HG02840 (cell line): ENCODE data around the gene TEP1.
"Not testable (repeated sequence)": the region's sequence is repeated elsewhere in the genome, so short reads cannot be mapped to it uniquely, and the experiment has no call there.

Experiments
- ATAC-seq: cut with Tn5 transposase; IDR thresholded peaks from one replicate; pipeline ENCODE4 v1.9.1; 2021; ENCODE audit warnings: mild to moderate bottlenecking, moderate library complexity, moderate number of reproducible peaks; ENCODE audit not compliant: unreplicated experiment, low FRiP score

The TEP1 gene

DNA sequence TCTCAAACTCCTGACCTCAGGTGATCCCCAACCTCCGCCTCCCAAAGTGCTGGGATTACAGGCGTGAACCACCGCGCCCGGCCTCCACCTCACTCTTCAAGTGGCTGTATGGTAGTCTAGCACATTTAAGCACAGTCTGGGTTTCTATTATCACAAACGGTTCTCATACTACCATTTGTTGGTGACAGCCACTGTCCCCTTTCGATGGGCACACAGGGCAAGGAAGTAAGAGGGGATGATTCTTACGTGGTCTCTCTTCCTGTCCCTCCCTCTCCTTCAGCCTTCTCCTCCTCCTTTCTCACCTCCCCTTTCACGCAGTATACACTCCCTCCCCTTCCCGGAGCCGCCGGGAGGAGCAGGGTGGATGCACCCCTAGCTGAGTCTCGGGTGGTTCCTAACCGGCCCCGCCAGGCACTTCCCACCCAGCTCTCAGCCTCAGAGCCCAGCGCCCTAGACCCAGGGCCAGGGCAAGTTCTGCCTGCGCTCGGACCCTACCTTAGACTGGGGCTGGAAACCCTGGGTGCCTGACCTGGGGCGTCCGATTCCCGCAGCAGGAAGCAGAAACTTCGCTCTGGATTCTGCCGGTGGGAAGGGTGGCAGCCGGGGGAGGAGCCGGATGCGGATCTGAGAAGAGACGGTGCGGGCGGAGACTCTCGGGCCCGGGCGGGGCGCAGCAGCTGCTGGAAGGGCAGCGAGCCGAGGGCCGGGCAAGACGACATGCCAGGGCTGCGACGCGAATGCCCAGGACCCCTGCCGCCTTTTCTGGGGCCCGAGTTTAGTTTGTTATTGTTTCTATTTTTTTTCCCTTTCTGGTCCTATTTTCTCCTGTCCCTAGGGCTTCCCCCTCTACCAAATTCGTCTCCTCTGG, at the start of gene TEP1:
Gene TEP1 (minus strand): TSS at position 626 of the 868 bp plus-strand sequence. CDS start 5,062 bp downstream, outside the sequence.
- ATAC-seq: no peak

GRCh38 chr14:20461225-20462141, 48.2 kb upstream of the TEP1 start, which contains the start of gene PIP4P1:
TSS of gene PIP4P1 (minus strand) at chr14:20461434. CDS start at chr14:20461325, 109 bp downstream.
- ATAC-seq: peak; percentile 94

GRCh38 chr14:20460458-20461224, 47.3 kb upstream of the TEP1 start:
- peak; percentile 4 for ATAC-seq

- ATAC-seq: no peak
These were observed 44.9 kb upstream of the TEP1 start for GRCh38 chr14:20458031-20458789.

DNA sequence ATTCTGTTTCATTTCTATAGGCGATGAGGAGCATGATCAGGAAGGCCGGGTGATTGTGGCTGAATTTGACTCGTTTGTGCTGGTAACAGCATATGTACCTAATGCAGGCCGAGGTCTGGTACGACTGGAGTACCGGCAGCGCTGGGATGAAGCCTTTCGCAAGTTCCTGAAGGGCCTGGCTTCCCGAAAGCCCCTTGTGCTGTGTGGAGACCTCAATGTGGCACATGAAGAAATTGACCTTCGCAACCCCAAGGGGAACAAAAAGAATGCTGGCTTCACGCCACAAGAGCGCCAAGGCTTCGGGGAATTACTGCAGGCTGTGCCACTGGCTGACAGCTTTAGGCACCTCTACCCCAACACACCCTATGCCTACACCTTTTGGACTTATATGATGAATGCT, 43.7 kb upstream of the TEP1 start:
- ATAC-seq: no peak

DNA sequence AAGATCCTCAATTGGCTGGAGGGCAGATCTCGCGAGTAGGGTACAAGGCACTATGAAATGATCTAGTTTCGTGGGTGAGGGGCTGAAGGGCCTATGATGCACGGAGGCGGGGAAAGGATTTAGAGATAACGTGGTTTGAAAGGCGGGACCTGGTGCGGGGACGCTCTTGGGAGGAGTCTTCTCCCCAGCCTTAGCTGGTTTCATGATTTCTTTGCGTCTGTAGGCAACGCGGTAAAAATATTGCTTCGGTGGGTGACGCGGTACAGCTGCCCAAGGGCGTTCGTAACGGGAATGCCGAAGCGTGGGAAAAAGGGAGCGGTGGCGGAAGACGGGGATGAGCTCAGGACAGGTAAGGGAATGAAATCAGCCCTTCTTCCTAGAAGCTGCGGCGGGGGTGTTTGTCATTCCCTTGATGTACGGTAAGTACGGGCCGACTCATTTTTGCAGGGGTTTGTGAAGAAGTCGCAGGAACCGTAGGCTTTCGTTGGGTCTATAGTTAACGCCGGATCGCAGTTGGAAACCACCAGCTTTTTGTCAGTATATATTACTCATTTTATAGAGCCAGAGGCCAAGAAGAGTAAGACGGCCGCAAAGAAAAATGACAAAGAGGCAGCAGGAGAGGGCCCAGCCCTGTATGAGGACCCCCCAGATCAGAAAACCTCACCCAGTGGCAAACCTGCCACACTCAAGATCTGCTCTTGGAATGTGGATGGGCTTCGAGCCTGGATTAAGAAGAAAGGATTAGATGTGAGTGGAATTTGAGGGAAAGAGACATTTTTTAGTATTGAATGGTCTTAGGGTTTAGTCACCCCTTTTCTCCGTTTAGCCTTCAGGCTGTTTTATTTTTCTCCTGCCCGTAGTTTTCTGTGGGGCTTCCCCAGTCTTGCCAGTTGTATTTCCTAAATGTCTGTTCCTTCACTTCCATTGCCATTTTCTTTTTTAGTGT, 42.3 kb upstream of the TEP1 start:
- peak; percentile 24 for ATAC-seq

- peak; percentile 90 for ATAC-seq
These were observed 41.4 kb upstream of the TEP1 start, which contains the start of the genes APEX1 and OSGEP for GRCh38 chr14:20454516-20455354. TSS of gene APEX1 (plus strand) at chr14:20455226. CDS start at chr14:20455646, 420 bp downstream. TSS of gene OSGEP (minus strand) at chr14:20454812. CDS start at chr14:20454683, 129 bp downstream.

DNA sequence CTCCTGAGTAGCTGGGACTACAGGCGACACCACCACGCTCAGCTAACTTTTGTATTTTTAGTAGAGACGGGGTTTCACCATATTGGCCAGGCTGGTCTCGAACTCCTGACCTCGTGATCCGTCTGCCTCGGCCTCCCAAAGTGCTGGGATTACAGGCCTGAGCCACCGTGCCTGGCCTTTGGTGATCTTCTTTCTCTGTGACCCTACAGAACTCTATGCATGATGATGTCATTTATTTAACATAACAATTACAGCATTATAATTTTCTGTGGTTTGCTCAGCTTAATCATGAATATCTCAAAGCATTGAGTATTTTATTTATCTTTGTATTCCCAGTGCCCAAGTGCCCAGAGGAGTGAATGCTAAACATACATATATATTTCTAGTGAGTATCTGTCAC, 39.5 kb upstream of the TEP1 start:
- ATAC-seq: not testable (repeated sequence)

DNA sequence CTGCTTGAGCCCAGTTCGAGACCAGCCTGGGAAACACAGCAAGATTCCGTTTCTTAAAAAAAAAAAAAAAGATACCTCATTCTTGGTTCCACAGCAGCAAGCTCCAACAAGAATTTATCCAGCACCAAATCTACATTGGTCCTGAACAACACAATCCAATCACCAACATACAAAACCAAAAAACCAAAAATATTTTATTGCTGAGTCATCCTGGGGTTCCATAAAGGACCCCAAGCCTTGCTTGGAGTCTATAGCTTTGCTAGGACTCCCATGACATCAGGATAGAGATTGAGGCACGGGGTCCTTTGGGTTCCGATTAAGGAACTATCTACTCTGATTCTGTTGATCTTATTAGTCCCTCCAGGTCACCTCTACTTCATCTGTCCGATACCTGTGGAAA, 33.6 kb upstream of the TEP1 start:
- ATAC-seq: no peak

GRCh38 chr14:20443650-20444049, 30.3 kb upstream of the TEP1 start:
- not testable (repeated sequence) for ATAC-seq

DNA sequence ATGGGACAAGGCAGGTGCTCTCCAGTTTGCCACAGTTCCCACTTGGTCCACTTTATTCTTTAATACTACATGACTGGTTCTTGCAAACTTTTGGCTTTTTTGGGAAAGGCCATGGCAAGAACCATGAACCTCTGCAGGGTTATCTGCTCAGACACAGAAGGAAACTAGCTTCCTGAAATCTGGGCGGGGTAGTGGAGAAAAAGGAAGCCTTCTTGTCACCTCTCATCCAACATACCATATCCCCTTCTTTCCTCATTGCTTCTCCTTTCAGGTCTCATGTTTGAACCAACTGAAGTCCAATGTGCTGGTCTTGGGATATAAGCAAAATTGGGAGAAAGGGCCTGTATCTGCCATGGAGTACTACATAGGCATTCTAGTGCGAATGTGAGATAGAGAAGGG, 28.2 kb upstream of the TEP1 start:
- no peak for ATAC-seq

DNA sequence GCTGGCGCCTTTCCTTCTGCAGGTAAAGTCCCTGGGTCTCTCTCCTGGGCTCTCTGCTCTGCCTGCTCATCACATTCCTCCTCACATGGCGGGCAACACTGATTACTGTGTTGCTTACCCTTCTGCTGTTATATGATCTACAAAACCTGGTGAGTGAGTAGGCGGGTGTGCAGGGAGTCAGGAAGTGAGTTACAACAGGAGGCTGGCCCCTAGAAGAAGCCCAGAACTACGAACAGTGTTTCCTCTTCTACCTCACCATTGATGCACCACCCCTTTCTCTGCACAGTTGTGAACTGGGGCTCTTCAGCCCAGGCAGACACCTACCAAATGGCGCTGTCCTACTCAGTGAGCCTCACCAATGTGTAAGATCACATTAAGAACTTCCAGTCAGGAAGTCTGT, 27.6 kb upstream of the TEP1 start:
- ATAC-seq: no peak

- ATAC-seq: no peak
These were observed 27.2 kb upstream of the TEP1 start for GRCh38 chr14:20440465-20440864.

DNA sequence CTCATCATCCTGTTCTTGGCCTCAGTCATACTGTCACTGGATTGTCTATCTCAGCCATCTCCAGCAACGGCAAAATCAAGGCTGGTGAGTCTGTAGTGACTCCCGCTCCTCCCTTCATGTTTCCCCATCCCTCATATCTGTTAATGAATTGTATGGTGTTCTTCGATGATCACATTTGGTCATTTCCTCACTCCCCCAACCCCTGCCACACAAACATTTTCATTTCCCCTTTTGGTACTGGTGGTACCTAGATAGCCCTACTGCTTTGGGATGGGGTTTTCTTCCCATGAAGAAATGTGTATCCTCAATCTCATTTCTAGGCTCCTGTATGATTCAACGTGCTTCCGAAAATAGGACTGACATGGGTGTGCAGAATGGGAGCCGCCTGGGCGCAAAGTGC, 25.4 kb upstream of the TEP1 start:
- ATAC-seq: no peak

DNA sequence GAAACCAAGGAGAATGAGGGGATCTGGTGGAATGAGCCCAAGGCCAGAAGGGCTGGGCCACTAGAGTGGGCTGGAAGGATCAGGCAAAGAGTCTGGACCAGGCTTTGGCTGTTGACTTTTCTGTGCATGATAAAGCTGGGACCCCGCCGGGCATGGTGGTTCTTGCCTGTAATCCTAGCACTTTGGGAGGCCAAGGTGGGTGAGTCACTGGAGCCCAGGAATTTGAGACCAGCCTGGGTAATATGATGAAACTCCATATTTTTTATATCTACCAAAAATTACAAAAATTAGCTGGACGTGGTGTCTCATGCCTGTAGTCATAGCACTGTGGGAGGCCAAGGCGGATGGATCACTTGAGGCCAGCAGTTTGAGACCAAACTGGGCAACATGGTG, 23.1 kb upstream of the TEP1 start:
- no peak for ATAC-seq

- no peak for ATAC-seq
These were observed 22.5 kb upstream of the TEP1 start, which contains the start of gene KLHL33 for GRCh38 chr14:20435582-20436362. TSS of gene KLHL33 (minus strand) at chr14:20436166. CDS start at chr14:20435811, 355 bp downstream.
